GM13976 (cell line): ENCODE data around the gene LAIR2.
"Not testable (repeated sequence)": the region's sequence is repeated elsewhere in the genome, so short reads cannot be mapped to it uniquely, and the experiment has no call there.

Experiments used
- DNase-seq: peaks from one replicate; pipeline ENCODE4 v3.0.0; 2012; ENCODE audit warnings: low spot score
- CTCF ChIP-seq: IDR thresholded peaks from 2 replicates; pipeline ENCODE4 v1.5.1; 2012; ENCODE audit warnings: borderline replicate concordance, mild to moderate bottlenecking; ENCODE audit not compliant: insufficient read depth; ENCODE audit errors: extremely low read depth, missing control alignments, control extremely low read depth
- in situ Hi-C: fragments of 300-500 bp; cut with MboI; formaldehyde crosslinking; loops from one replicate; pipeline ENCODE4 v1.12.0; 2022; ENCODE audit warnings: low sequenced_read_pairs, mixed read lengths, inconsistent platforms; ENCODE audit not compliant: unreplicated experiment

The LAIR2 gene

GRCh38 chr19:54465426-54466109 lies 37.1 kb upstream of the LAIR2 start:
- DNase-seq, result no peak
- in situ Hi-C loops, result no loop called here
- TF ChIP-seq CTCF, result no peak

- in situ Hi-C loops, DNase-seq: not testable (repeated sequence)
Measured at GRCh38 chr19:54466110-54466480, 36.5 kb upstream of the LAIR2 start.

- in situ Hi-C loops, result no loop called here
- DNase-seq, result no peak
- TF ChIP-seq CTCF, result no peak
Measured at GRCh38 chr19:54469496-54469934, 33.1 kb upstream of the LAIR2 start.

GRCh38 chr19:54470276-54470887 lies 32.2 kb upstream of the LAIR2 start:
- no peak for TF ChIP-seq CTCF
- no peak for DNase-seq
- in situ Hi-C loops, result no loop called here

GRCh38 chr19:54470991-54471782 lies 31.4 kb upstream of the LAIR2 start:
- DNase-seq, result peak; percentile 62
- TF ChIP-seq CTCF, result no peak
- in situ Hi-C loops, result no loop called here

GRCh38 chr19:54473071-54473891 lies 29.4 kb upstream of the LAIR2 start, which contains the start of gene CDC42EP5:
Gene CDC42EP5 (minus strand): TSS chr19:54473296. CDS start chr19:54465547, 7,749 bp downstream.
- DNase-seq, result peak; percentile 48
- in situ Hi-C loops, result no loop called here
- TF ChIP-seq CTCF, result no peak
